ENCODE data around the gene MALRD1. TPM values are rescaled to one million over a fixed set of nuclear protein-coding genes. Genes with fewer than 3 reads are reported as not detected.
"Not testable (repeated sequence)": the region's sequence is repeated elsewhere in the genome, so short reads cannot be mapped to it uniquely, and the experiment has no call there.

Gene MALRD1
- total RNA-seq, 4 donors from 2014 or later: 0.75 to 2.4 (median 0.82) TPM; not detected in 1

DNA sequence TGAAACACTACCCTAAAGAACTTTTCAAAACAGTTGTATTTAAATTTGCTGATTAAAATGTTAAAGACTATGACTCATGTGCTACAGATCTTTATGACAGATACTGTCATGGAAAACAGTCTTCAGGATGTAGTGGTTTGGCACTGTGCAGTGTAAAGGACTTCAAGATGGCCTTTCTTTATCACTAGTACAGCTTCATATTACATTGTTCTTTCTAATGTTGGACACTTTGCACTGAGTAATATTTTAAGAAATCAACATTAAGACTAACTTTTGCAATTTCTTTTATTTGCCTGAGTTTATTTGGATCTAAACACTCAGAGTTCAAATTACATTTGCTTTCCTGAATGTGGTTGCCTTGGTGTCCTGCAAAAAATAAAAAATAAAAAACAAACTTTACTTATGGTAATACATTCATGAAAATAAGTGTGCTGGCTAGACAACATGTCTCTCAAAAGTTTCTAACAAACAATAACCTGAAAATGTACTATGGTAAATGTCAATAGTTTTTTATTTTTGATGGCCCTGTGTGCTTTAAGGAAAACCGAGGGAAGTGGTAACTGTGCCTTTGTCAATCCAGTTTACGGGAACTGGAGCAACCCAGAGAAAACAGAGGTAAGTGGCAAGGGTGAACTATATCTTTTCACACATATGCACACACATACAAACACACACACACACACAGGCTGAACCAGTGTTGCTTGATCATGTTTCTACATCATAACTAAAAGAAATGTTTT is 681.7 kb downstream of the MALRD1 start:
- in situ Hi-C loops (cut with MboI; ENCODE audit: low pct_ligation_motif_present in 1 of 4, low pct_unique_long_range_greater_than_20kb in 1 of 4, low sequenced_read_pairs in 3 of 4): no loop called here
- TF ChIP-seq, protein P1, sequence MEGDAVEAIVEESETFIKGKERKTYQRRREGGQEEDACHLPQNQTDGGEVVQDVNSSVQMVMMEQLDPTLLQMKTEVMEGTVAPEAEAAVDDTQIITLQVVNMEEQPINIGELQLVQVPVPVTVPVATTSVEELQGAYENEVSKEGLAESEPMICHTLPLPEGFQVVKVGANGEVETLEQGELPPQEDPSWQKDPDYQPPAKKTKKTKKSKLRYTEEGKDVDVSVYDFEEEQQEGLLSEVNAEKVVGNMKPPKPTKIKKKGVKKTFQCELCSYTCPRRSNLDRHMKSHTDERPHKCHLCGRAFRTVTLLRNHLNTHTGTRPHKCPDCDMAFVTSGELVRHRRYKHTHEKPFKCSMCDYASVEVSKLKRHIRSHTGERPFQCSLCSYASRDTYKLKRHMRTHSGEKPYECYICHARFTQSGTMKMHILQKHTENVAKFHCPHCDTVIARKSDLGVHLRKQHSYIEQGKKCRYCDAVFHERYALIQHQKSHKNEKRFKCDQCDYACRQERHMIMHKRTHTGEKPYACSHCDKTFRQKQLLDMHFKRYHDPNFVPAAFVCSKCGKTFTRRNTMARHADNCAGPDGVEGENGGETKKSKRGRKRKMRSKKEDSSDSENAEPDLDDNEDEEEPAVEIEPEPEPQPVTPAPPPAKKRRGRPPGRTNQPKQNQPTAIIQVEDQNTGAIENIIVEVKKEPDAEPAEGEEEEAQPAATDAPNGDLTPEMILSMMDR (IDR thresholded peaks at IDR 0.05): no peak
- TF ChIP-seq POLR2A (IDR thresholded peaks at IDR 0.05): no peak
- no peak for TF ChIP-seq EP300 (IDR thresholded peaks at IDR 0.05; ENCODE audit: low read depth)
- TF ChIP-seq POLR2AphosphoS5 (IDR thresholded peaks at IDR 0.05): no peak
- intact Hi-C loops (cut with DNase I; ENCODE audit: low total_unique reads): no loop called here
- WGBS, 2 donors (ENCODE audit: low coverage in 1 of 2): 74% methylated on average over 2 of the region's 2 CpGs; no CpG with 5 or more reads in 1 of the 2 donors
- no peak overlapping the region for H3K4me3 ChIP-seq
- no peaks in the 10 kb centered on the region for H3K9me3 ChIP-seq
- no peaks in the 10 kb centered on the region for H3K4me1 ChIP-seq
- no peaks in the 10 kb centered on the region for H3K36me3 ChIP-seq
- H3K27me3 ChIP-seq: no peaks in the 10 kb centered on the region
- DNase-seq: no peak
- H3K27ac ChIP-seq: no peak overlapping the region

DNA sequence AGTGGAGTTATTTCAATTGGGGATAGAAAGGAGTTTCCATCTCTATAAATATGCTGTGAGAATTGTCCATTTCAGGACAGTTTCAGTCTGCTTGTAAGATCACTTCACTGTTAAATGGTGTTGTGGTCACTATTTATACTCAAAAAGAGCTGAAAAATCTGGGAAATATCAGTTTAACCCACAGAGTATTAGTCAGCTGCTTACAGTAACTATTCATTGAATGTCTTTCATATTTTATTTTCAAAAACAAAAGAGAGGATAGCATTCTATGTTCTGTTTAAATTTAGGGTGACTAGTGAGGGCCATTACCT is 682.3 kb downstream of the MALRD1 start:
- H3K4me3 ChIP-seq: no peak overlapping the region
- no peaks in the 10 kb centered on the region for H3K4me1 ChIP-seq
- TF ChIP-seq POLR2AphosphoS5 (IDR thresholded peaks at IDR 0.05) (no peak), EP300 (IDR thresholded peaks at IDR 0.05; ENCODE audit: low read depth) (no peak), POLR2A (IDR thresholded peaks at IDR 0.05) (no peak)
- TF ChIP-seq, protein P1 (IDR thresholded peaks at IDR 0.05): no peak
- H3K27me3 ChIP-seq: no peaks in the 10 kb centered on the region
- in situ Hi-C loops (cut with MboI; ENCODE audit: low pct_ligation_motif_present in 1 of 4, low pct_unique_long_range_greater_than_20kb in 1 of 4, low sequenced_read_pairs in 3 of 4) (no loop called here), intact Hi-C loops (cut with DNase I; ENCODE audit: low total_unique reads) (no loop called here)
- no peaks in the 10 kb centered on the region for H3K9me3 ChIP-seq
- no peak for DNase-seq
- no peaks in the 10 kb centered on the region for H3K36me3 ChIP-seq
- H3K27ac ChIP-seq: no peak overlapping the region

DNA sequence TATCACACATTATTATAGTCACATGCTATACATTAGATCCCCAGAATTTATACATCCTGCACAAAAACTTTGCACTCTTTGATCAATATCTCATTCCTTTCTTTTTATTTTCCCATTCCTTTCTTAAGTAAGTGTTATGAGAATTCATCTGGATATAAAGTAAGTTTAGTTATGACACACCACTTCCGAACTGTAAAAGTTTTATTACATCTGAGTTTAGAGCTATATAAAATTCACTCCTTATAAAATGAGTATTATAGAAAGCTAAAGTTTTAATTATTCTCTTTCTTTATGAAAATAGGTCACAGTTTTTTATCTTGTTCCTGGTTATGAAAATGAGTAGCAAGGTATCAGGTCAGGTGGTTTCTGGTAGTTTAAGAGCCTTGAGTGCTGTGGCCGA is 683.0 kb downstream of the MALRD1 start:
- H3K4me1 ChIP-seq: no peaks in the 10 kb centered on the region
- H3K27ac ChIP-seq: no peak overlapping the region
- 55 to 56% methylated on average over 2 of the region's 2 CpGs for WGBS, 2 donors (ENCODE audit: low coverage in 1 of 2)
- H3K27me3 ChIP-seq: no peaks in the 10 kb centered on the region
- H3K4me3 ChIP-seq: no peak overlapping the region
- DNase-seq: no peak
- TF ChIP-seq POLR2AphosphoS5 (IDR thresholded peaks at IDR 0.05): no peak
- TF ChIP-seq POLR2A (IDR thresholded peaks at IDR 0.05): no peak
- TF ChIP-seq, protein P1 (IDR thresholded peaks at IDR 0.05): no peak
- TF ChIP-seq EP300 (IDR thresholded peaks at IDR 0.05; ENCODE audit: low read depth): no peak
- intact Hi-C loops (cut with DNase I; ENCODE audit: low total_unique reads): no loop called here
- in situ Hi-C loops (cut with MboI; ENCODE audit: low pct_ligation_motif_present in 1 of 4, low pct_unique_long_range_greater_than_20kb in 1 of 4, low sequenced_read_pairs in 3 of 4): no loop called here
- no peaks in the 10 kb centered on the region for H3K36me3 ChIP-seq
- H3K9me3 ChIP-seq: no peaks in the 10 kb centered on the region

DNA sequence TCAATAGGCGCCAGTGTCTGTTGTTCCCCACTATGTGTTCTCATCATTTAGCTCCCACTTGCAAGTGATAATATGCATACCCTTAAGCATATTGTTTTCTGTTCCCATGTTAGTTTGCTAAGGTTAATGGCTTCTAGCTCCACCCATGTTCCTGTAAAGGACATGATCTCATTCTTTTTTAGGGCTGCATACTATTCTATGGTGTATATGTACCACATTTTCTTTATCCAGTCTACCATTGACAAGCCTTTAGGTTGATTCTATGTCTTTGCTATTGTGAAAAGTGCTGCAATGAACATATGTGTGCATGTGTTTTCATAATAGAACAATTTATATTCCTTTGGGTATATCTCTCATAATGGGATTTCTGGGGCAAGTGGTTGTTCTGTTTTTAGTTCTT is 689.8 kb downstream of the MALRD1 start:
- Histone ChIP-seq H3K36me3 (no peaks in the 10 kb centered on the region), H3K27ac (no peak overlapping the region), H3K4me3 (no peak overlapping the region), H3K4me1 (no peaks in the 10 kb centered on the region), H3K27me3 (no peaks in the 10 kb centered on the region), H3K9me3 (no peaks in the 10 kb centered on the region)
- DNase-seq: no peak
- TF ChIP-seq, protein P1 (IDR thresholded peaks at IDR 0.05): no peak
- TF ChIP-seq EP300 (IDR thresholded peaks at IDR 0.05; ENCODE audit: low read depth) (no peak), POLR2A (IDR thresholded peaks at IDR 0.05) (no peak), POLR2AphosphoS5 (IDR thresholded peaks at IDR 0.05) (no peak)
- in situ Hi-C loops (cut with MboI; ENCODE audit: low pct_ligation_motif_present in 1 of 4, low pct_unique_long_range_greater_than_20kb in 1 of 4, low sequenced_read_pairs in 3 of 4): no loop called here
- intact Hi-C loops (cut with DNase I; ENCODE audit: low total_unique reads): no loop called here
- 83 to 94% methylated on average over 1 of the region's 1 CpG for WGBS, 2 donors (ENCODE audit: low coverage in 1 of 2)

DNA sequence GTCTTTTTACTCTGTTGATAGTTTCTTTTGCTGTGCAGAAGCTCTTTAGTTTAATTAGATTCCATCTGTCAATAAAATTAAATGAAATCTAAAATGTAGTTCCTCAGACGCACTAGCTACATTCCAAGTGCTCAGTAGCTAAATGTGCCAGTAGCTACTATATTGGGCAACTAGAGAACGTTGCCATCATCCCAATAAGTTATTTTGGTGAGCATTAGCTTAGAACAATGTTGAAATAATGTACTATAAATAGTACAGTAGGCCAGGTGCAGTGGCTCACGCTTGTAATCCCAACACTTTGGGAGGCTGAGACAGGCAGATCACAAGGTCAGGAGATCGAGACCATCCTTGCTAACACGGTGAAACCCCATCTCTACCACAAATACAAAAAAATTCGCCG is 690.6 kb downstream of the MALRD1 start:
- H3K27me3 ChIP-seq; DNase-seq; H3K36me3 ChIP-seq; H3K4me3 ChIP-seq; intact Hi-C loops (cut with DNase I; ENCODE audit: low total_unique reads); H3K27ac ChIP-seq; H3K4me1 ChIP-seq; H3K9me3 ChIP-seq; in situ Hi-C loops (cut with MboI; ENCODE audit: low pct_ligation_motif_present in 1 of 4, low pct_unique_long_range_greater_than_20kb in 1 of 4, low sequenced_read_pairs in 3 of 4): not testable (repeated sequence)
- 69 to 82% methylated on average over 5 to 7 of the region's 7 CpGs for WGBS, 2 donors (ENCODE audit: low coverage in 1 of 2)

DNA sequence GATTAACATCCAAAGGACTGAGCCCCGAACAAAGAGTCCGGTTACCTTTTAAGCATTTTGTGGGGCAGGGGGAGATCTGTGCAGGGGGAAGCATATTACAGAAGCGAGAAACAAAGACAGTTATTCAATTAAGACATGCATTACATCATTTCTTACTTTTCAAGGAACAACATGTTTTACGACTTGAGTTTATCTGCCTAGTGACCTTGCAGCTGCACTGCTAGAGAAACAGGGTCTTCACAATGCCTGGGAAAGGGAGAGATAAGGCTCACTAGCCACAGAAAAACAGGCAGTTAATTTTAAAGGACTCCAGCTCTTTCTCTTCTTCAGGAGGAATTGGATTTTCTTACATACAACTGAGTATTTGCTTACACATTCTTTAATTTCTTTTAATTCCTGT is 693.5 kb downstream of the MALRD1 start:
- intact Hi-C loops (cut with DNase I; ENCODE audit: low total_unique reads); H3K27me3 ChIP-seq: not testable (repeated sequence)
- 59% methylated on average over 4 of the region's 4 CpGs; no CpG with 5 or more reads in 1 of the 2 donors for WGBS, 2 donors (ENCODE audit: low coverage in 1 of 2)

More for the DNA sequence above, 693.5 kb downstream of the MALRD1 start:
- H3K4me1 ChIP-seq; H3K27ac ChIP-seq; H3K36me3 ChIP-seq; H3K4me3 ChIP-seq; H3K9me3 ChIP-seq; DNase-seq; in situ Hi-C loops (cut with MboI; ENCODE audit: low pct_ligation_motif_present in 1 of 4, low pct_unique_long_range_greater_than_20kb in 1 of 4, low sequenced_read_pairs in 3 of 4): not testable (repeated sequence)
